WTC11 (cell line): ENCODE measurements around the gene ALG8. TPM values are rescaled to one million over a fixed set of nuclear protein-coding genes. Genes with fewer than 3 reads are reported as not detected.

ENCODE experiments used
- ATAC-seq: fragments of 200-7000 bp; cut with Tn5 transposase; 2 replicates; pipeline ENCODE4 v1.10.0; 2021; ENCODE audit warnings: mild to moderate bottlenecking, moderate library complexity
- CTCF ChIA-PET: fragments of 300-600 bp; sonication (Branson Sonifier 250); formaldehyde crosslinking; loops from one replicate; lab custom pipeline; 2021; ENCODE audit warnings: antibody characterized with exemption; lab: Charles Lee
- POLR2A ChIA-PET: fragments of 350-600 bp; sonication (Branson Sonifier 250); formaldehyde crosslinking; loops from one replicate; lab custom pipeline; 2021; ENCODE audit warnings: antibody characterized with exemption; lab: Charles Lee
- DNase-seq: peaks from one replicate; pipeline ENCODE4 v3.0.0; 2021; ENCODE audit warnings: low spot score
- H3K27ac Mint-ChIP-seq: 2 replicates; pipeline ENCODE4 v1.8.0; 2021; ENCODE audit warnings: mixed read lengths
- H3K27me3 Mint-ChIP-seq: 2 replicates; pipeline ENCODE4 v1.8.0; 2021; ENCODE audit warnings: low read depth, mild to moderate bottlenecking, moderate library complexity, mixed read lengths
- H3K36me3 Mint-ChIP-seq: 2 replicates; pipeline ENCODE4 v1.8.0; 2021; ENCODE audit warnings: mixed read lengths
- H3K4me1 Mint-ChIP-seq: 2 replicates; pipeline ENCODE4 v1.8.0; 2022; ENCODE audit warnings: mixed read lengths
- H3K4me3 Mint-ChIP-seq: 2 replicates; pipeline ENCODE4 v1.8.0; 2021; ENCODE audit warnings: mild to moderate bottlenecking, moderate library complexity, mixed read lengths
- H3K9me3 Mint-ChIP-seq: 2 replicates; pipeline ENCODE4 v1.8.0; 2021; ENCODE audit warnings: mixed read lengths
- CREM ChIP-seq: sonication (generic); formaldehyde crosslinking; IDR thresholded peaks from 2 replicates; pipeline ENCODE4 v1.8.1; 2022; ENCODE audit warnings: mild to moderate bottlenecking, missing genetic modification reagents, moderate library complexity
- CTCF ChIP-seq: fragments of 200-600 bp; IDR thresholded peaks from 2 replicates; pipeline ENCODE4 v1.8.0; 2022; ENCODE audit warnings: antibody characterized with exemption
- FOXP1 ChIP-seq: sonication (generic); formaldehyde crosslinking; IDR thresholded peaks from 2 replicates; pipeline ENCODE4 v1.8.0; 2022; ENCODE audit warnings: missing genetic modification reagents, mild to moderate bottlenecking, moderate library complexity, borderline replicate concordance
- IRF2 ChIP-seq: sonication (generic); formaldehyde crosslinking; IDR thresholded peaks from 2 replicates; pipeline ENCODE4 v1.8.0; 2022; ENCODE audit warnings: low read depth, missing genetic modification reagents, borderline replicate concordance
- JAZF1 ChIP-seq: fragments of 250-450 bp; sonication (Bioruptor Pico); IDR thresholded peaks from 2 replicates; pipeline ENCODE4 v1.9.0; 2021; ENCODE audit warnings: moderate library complexity, mild to moderate bottlenecking, inconsistent platforms
- NR2C2 ChIP-seq: sonication (generic); formaldehyde crosslinking; IDR thresholded peaks from 2 replicates; pipeline ENCODE4 v1.8.0; 2022; ENCODE audit warnings: mild to moderate bottlenecking, missing genetic modification reagents
- ZNF121 ChIP-seq: sonication (generic); formaldehyde crosslinking; IDR thresholded peaks from 2 replicates; pipeline ENCODE4 v1.8.0; 2023; ENCODE audit warnings: missing genetic modification reagents
- total RNA-seq: library from RNA; stranded (reverse); gene quantifications from 3 replicates; pipeline ENCODE4 v1.2.3, GENCODE V29; 2021
- TF ChIP-seq, protein P1 (sequence below): fragments of 250-450 bp; sonication (Bioruptor Pico); IDR thresholded peaks from 2 replicates; pipeline ENCODE4 v1.9.0; 2021; ENCODE audit warnings: moderate library complexity, mild to moderate bottlenecking, inconsistent platforms, borderline replicate concordance
- TF ChIP-seq, protein P2 (sequence below): sonication (generic); formaldehyde crosslinking; IDR thresholded peaks from 2 replicates; pipeline ENCODE4 v1.8.0; 2022; ENCODE audit warnings: missing genetic modification reagents

Gene ALG8
- total RNA-seq, 1 experiment from 2014 or later = 63.8 TPM

DNA sequence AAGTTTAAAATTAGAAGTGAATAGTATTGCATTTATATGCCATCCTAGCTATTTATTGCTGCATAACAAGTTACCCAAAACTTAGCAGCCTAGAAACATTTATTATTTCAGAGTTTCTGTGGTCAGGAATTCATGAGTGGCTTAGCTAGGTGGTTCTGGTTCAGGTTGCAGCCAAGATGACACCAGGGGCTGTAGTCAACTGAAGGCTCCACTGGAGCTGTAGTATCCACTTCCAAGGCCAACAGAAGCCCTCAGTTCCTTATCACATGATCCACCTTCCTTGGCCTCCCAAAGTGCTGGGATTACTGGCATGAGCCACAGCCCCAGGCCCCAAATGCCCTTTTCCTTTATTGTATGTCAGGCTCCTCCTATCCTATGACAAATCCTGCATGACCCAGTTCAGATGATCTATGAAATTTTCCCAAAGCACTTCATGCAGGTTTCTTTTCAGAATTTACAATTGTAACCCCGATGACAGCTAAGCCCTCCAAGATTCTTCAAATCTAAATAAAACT, 6.1 kb upstream of the ALG8 start:
- peaks cover 22% of the 10 kb centered on the region for H3K36me3 Mint-ChIP-seq
- TF ChIP-seq CREM (CRISPR knock-in tag) (no peak), JAZF1 (CRISPR knock-in tag) (no peak), FOXP1 (CRISPR knock-in tag) (no peak)
- TF ChIP-seq, protein P1, sequence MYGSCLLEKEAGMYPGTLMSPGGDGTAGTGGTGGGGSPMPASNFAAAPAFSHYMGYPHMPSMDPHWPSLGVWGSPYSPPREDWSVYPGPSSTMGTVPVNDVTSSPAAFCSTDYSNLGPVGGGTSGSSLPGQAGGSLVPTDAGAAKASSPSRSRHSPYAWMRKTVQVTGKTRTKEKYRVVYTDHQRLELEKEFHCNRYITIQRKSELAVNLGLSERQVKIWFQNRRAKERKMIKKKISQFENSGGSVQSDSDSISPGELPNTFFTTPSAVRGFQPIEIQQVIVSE = no peak
- H3K27me3 Mint-ChIP-seq = no peaks in the 10 kb centered on the region
- no peak overlapping the region for H3K4me3 Mint-ChIP-seq
- H3K4me1 Mint-ChIP-seq = peaks cover 13% of the 10 kb centered on the region
- H3K9me3 Mint-ChIP-seq = no peaks in the 10 kb centered on the region
- DNase-seq = no peak
- ChIA-PET POLR2A (no interaction called here), CTCF (no interaction called here)
- no peak overlapping the region for H3K27ac Mint-ChIP-seq
- no peak for ATAC-seq

DNA sequence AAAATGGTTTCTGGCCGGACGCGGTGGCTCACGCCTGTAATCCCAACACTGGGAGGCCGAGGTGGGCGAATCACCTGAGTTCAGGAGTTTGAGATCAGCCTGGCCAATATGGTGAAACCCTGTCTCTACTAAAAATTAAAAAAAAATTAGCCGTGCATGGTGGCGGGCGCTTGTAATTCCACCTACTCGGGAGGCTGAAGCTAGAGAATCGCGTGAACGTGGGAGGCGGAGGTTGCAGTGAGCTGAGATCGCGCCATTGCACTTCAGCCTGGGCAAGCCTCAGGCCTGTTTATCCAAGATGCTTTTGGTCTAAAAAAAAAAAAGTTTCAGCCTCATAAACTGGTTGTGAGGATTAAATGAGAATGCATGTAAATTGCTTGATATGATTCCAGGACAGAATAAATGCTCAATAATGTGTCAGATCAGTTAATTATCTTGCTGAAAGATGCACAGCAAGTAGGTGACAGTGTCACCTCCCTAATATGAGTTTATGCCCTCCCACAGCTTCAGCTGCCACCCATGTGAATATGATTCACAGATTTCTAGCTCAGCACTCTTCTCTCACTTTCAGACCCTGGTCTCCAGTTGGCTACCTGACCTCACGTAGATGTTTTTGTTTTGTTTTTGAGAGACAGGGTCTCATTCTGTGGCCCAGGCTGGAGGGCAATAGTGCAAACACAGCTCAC, 1.1 kb upstream of the ALG8 start:
- POLR2A ChIA-PET = interaction anchor here (0.7 kb wide), 2 partner anchors 32 to 1345 kb away, joined by 3 read pairs; no protein-coding TSS in a partner anchor
- H3K27ac Mint-ChIP-seq = peak overlapping the region; percentile 86

More for the DNA sequence above, 1.1 kb upstream of the ALG8 start:
- no peaks in the 10 kb centered on the region; the same call in 1 of the 2 replicates for H3K27me3 Mint-ChIP-seq
- CTCF ChIA-PET = no interaction called here
- no peak for TF ChIP-seq CTCF
- TF ChIP-seq, protein P2, sequence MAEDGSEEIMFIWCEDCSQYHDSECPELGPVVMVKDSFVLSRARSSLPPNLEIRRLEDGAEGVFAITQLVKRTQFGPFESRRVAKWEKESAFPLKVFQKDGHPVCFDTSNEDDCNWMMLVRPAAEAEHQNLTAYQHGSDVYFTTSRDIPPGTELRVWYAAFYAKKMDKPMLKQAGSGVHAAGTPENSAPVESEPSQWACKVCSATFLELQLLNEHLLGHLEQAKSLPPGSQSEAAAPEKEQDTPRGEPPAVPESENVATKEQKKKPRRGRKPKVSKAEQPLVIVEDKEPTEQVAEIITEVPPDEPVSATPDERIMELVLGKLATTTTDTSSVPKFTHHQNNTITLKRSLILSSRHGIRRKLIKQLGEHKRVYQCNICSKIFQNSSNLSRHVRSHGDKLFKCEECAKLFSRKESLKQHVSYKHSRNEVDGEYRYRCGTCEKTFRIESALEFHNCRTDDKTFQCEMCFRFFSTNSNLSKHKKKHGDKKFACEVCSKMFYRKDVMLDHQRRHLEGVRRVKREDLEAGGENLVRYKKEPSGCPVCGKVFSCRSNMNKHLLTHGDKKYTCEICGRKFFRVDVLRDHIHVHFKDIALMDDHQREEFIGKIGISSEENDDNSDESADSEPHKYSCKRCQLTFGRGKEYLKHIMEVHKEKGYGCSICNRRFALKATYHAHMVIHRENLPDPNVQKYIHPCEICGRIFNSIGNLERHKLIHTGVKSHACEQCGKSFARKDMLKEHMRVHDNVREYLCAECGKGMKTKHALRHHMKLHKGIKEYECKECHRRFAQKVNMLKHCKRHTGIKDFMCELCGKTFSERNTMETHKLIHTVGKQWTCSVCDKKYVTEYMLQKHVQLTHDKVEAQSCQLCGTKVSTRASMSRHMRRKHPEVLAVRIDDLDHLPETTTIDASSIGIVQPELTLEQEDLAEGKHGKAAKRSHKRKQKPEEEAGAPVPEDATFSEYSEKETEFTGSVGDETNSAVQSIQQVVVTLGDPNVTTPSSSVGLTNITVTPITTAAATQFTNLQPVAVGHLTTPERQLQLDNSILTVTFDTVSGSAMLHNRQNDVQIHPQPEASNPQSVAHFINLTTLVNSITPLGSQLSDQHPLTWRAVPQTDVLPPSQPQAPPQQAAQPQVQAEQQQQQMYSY = no peak
- TF ChIP-seq FOXP1 (CRISPR knock-in tag) = no peak
- no peak for TF ChIP-seq NR2C2
- TF ChIP-seq IRF2 (CRISPR knock-in tag) = no peak
- no peak for TF ChIP-seq ZNF121 (CRISPR knock-in tag)
- H3K4me1 Mint-ChIP-seq = peaks cover 17% of the 10 kb centered on the region
- no peak for DNase-seq
- peak overlapping the region; percentile 88 for H3K4me3 Mint-ChIP-seq
- H3K9me3 Mint-ChIP-seq = peaks cover 3% of the 10 kb centered on the region; the same call in 1 of the 2 replicates
- peaks cover 42% of the 10 kb centered on the region for H3K36me3 Mint-ChIP-seq
- ATAC-seq = no peak
